ENCODE data around the gene HOXB1.

HOXB1 gene

GRCh38 chr17:48530887-48531272 is at the start of gene HOXB1:
HOXB1 (minus strand) TSS chr17:48531011; CDS start chr17:48530904, 107 bp downstream.
- Histone ChIP-seq H3K27me3 (peaks cover 77% of the 10 kb centered on the region), H3K4me3 (ENCODE audit: low read depth in 1 of 2, low read length in 1 of 2) (no peak within 1 kb of the TSS), H3K36me3 (no peaks in the 10 kb centered on the region), H3K4me1 (ENCODE audit: control insufficient read depth in 1 of 2, insufficient read depth in 1 of 2, low read depth in 1 of 2, low read length in 1 of 2) (no peaks in the 10 kb centered on the region), H3K27ac (no peak within 1 kb of the TSS), H3K9me3 (no peaks in the 10 kb centered on the region)
- no peak for TF ChIP-seq CTCF (IDR thresholded peaks at IDR 0.05)

GRCh38 chr17:48579760-48580554 is 49.1 kb upstream of the HOXB1 start:
- Histone ChIP-seq H3K9me3 (no peaks in the 10 kb centered on the region), H3K36me3 (no peaks in the 10 kb centered on the region), H3K27me3 (peaks cover 100% of the 10 kb centered on the region), H3K4me3 (ENCODE audit: low read depth in 1 of 2, low read length in 1 of 2) (no peak overlapping the region), H3K27ac (no peak overlapping the region), H3K4me1 (ENCODE audit: control insufficient read depth in 1 of 2, insufficient read depth in 1 of 2, low read depth in 1 of 2, low read length in 1 of 2) (peaks cover 3 to 4% of the 10 kb centered on the region in 2 experiments)
- TF ChIP-seq CTCF (IDR thresholded peaks at IDR 0.05) = no peak

- no peak for TF ChIP-seq CTCF (IDR thresholded peaks at IDR 0.05)
- Histone ChIP-seq H3K36me3 (no peaks in the 10 kb centered on the region), H3K4me3 (ENCODE audit: low read depth in 1 of 2, low read length in 1 of 2) (no peak overlapping the region), H3K4me1 (ENCODE audit: control insufficient read depth in 1 of 2, insufficient read depth in 1 of 2, low read depth in 1 of 2, low read length in 1 of 2) (peaks cover 0 to 4% of the 10 kb centered on the region in 2 experiments), H3K27ac (no peak overlapping the region), H3K9me3 (no peaks in the 10 kb centered on the region), H3K27me3 (peaks cover 100% of the 10 kb centered on the region)
Measured at GRCh38 chr17:48579471-48579759, 48.6 kb upstream of the HOXB1 start.

- Histone ChIP-seq H3K4me1 (ENCODE audit: control insufficient read depth in 1 of 2, insufficient read depth in 1 of 2, low read depth in 1 of 2, low read length in 1 of 2) (peaks cover 0 to 4% of the 10 kb centered on the region in 2 experiments), H3K4me3 (ENCODE audit: low read depth in 1 of 2, low read length in 1 of 2) (no peak overlapping the region), H3K9me3 (no peaks in the 10 kb centered on the region), H3K27ac (no peak overlapping the region), H3K36me3 (no peaks in the 10 kb centered on the region), H3K27me3 (peaks cover 100% of the 10 kb centered on the region)
- no peak for TF ChIP-seq CTCF (IDR thresholded peaks at IDR 0.05)
Measured at GRCh38 chr17:48578616-48579470, 48.0 kb upstream of the HOXB1 start.

- H3K27me3 ChIP-seq = peaks cover 100% of the 10 kb centered on the region
- no peaks in the 10 kb centered on the region for H3K9me3 ChIP-seq
- H3K4me1 ChIP-seq (ENCODE audit: control insufficient read depth in 1 of 2, insufficient read depth in 1 of 2, low read depth in 1 of 2, low read length in 1 of 2) = peaks cover 0 to 4% of the 10 kb centered on the region in 2 experiments
- H3K4me3 ChIP-seq (ENCODE audit: low read depth in 1 of 2, low read length in 1 of 2) = no peak within 1 kb of the TSS
- no peak within 1 kb of the TSS for H3K27ac ChIP-seq
- TF ChIP-seq CTCF (IDR thresholded peaks at IDR 0.05) = no peak
- no peaks in the 10 kb centered on the region for H3K36me3 ChIP-seq
Measured at GRCh38 chr17:48577946-48578615, 47.3 kb upstream of the HOXB1 start, which contains the start of gene HOXB4. HOXB4 (minus strand) TSS chr17:48578350; CDS start chr17:48578319, 31 bp downstream.
